Neural progenitor cell (in vitro differentiated cells): ENCODE measurements around the gene RETREG3. TPM values are rescaled to one million over a fixed set of nuclear protein-coding genes. Genes with fewer than 3 reads are reported as not detected.
"Not testable (repeated sequence)": the region's sequence is repeated elsewhere in the genome, so short reads cannot be mapped to it uniquely, and the experiment has no call there.

Source experiments
- DNase-seq: peaks from one replicate; pipeline ENCODE4 v3.0.0-alpha.2; 2016; ENCODE audit warnings: low spot score
- H2AFZ ChIP-seq: fragments of 200-600 bp; sonication (generic); replicated peaks from 2 replicates; pipeline ENCODE4 v1.6.1; 2016; ENCODE audit warnings: antibody characterized with exemption
- H3F3A ChIP-seq: fragments of 200-600 bp; sonication (generic); 2 replicates; pipeline ENCODE4 v1.6.1; 2016; ENCODE audit warnings: antibody characterized with exemption, low read depth
- H3K27ac ChIP-seq: fragments of 200-600 bp; sonication (generic); 2 replicates; pipeline ENCODE4 v1.5.1; 2016; ENCODE audit warnings: mild to moderate bottlenecking
- H3K27me3 ChIP-seq: fragments of 200-600 bp; sonication (generic); 2 replicates; pipeline ENCODE4 v1.6.1; 2016; ENCODE audit warnings: mild to moderate bottlenecking, moderate library complexity
- H3K36me3 ChIP-seq: fragments of 200-600 bp; sonication (generic); 2 replicates; pipeline ENCODE4 v1.5.1; 2016
- H3K4me1 ChIP-seq: fragments of 200-600 bp; sonication (generic); 2 replicates; pipeline ENCODE4 v1.6.1; 2016; ENCODE audit warnings: mixed run types
- H3K4me2 ChIP-seq: fragments of 200-600 bp; sonication (generic); 2 replicates; pipeline ENCODE4 v1.6.1; 2016
- H3K4me3 ChIP-seq: fragments of 200-600 bp; sonication (generic); 2 replicates; pipeline ENCODE4 v1.5.1; 2016
- H3K79me2 ChIP-seq: fragments of 200-600 bp; sonication (generic); 2 replicates; pipeline ENCODE4 v1.6.1; 2016; ENCODE audit warnings: low read depth
- H3K9ac ChIP-seq: fragments of 200-600 bp; sonication (generic); 2 replicates; pipeline ENCODE4 v1.6.1; 2016
- H3K9me3 ChIP-seq: fragments of 200-600 bp; sonication (generic); 2 replicates; pipeline ENCODE4 v1.5.1; 2016; ENCODE audit warnings: low read depth
- H4K20me1 ChIP-seq: fragments of 200-600 bp; sonication (generic); 2 replicates; pipeline ENCODE4 v1.6.1; 2016; ENCODE audit warnings: low read depth
- H3K27ac Mint-ChIP-seq: 3 replicates; pipeline ENCODE4 v1.8.0; 2021; ENCODE audit warnings: mixed read lengths
- H3K27me3 Mint-ChIP-seq: 2 replicates; pipeline ENCODE4 v1.8.0; 2022; ENCODE audit warnings: low read depth, mild to moderate bottlenecking, inconsistent platforms, moderate library complexity, mixed read lengths; ENCODE audit not compliant: insufficient read depth
- H3K36me3 Mint-ChIP-seq: 3 replicates; pipeline ENCODE4 v1.8.0; 2021; ENCODE audit warnings: mixed read lengths
- H3K4me1 Mint-ChIP-seq: 3 replicates; pipeline ENCODE4 v1.8.0; 2021; ENCODE audit warnings: mixed read lengths
- H3K4me3 Mint-ChIP-seq: 3 replicates; pipeline ENCODE4 v1.8.0; 2021; ENCODE audit warnings: mild to moderate bottlenecking, moderate library complexity, mixed read lengths
- H3K9me3 Mint-ChIP-seq: 3 replicates; pipeline ENCODE4 v1.8.0; 2020; ENCODE audit warnings: mixed read lengths
- CTCF ChIP-seq: fragments of 200-600 bp; sonication (generic); IDR thresholded peaks from 2 replicates; pipeline ENCODE4 v1.5.1; 2017; ENCODE audit warnings: antibody characterized with exemption, mild to moderate bottlenecking
- EZH2 ChIP-seq: fragments of 200-600 bp; sonication (generic); IDR thresholded peaks from 2 replicates; pipeline ENCODE4 v1.6.1; 2017; ENCODE audit warnings: antibody characterized with exemption, mild to moderate bottlenecking, moderate library complexity
- EZH2phosphoT487 ChIP-seq: fragments of 200-600 bp; sonication (generic); IDR thresholded peaks from 2 replicates; pipeline ENCODE4 v1.6.1; 2017; ENCODE audit warnings: antibody characterized with exemption
- total RNA-seq: library from RNA; depleted of rRNA; stranded (reverse); fragments of >200 nt; gene quantifications from 2 replicates; pipeline ENCODE4 v1.2.3, GENCODE V29; 2015; ENCODE audit warnings: low replicate concordance

RETREG3 gene
- total RNA-seq, 1 donor from 2014 or later, result 23.6 TPM

- TF ChIP-seq EZH2 (no peak), EZH2phosphoT487 (no peak), CTCF (no peak)
- H3K27ac Mint-ChIP-seq, result peak overlapping the region; percentile 83
- H3K9me3 ChIP-seq, result no peaks in the 10 kb centered on the region
- no peaks in the 10 kb centered on the region for H3K36me3 ChIP-seq
- H3K27me3 Mint-ChIP-seq, result no peaks in the 10 kb centered on the region
- peaks cover 4% of the 10 kb centered on the region for H4K20me1 ChIP-seq
- H3K4me3 Mint-ChIP-seq, result peak overlapping the region; percentile 93
- peak overlapping the region; percentile 71 for H3K9ac ChIP-seq
- H3K4me1 Mint-ChIP-seq, result peaks cover 22% of the 10 kb centered on the region
- H2AFZ ChIP-seq, result peak overlapping the region; percentile 92
- peaks cover 32% of the 10 kb centered on the region for H3F3A ChIP-seq
- no peaks in the 10 kb centered on the region for H3K9me3 Mint-ChIP-seq
- peaks cover 7% of the 10 kb centered on the region for H3K79me2 ChIP-seq
- peak overlapping the region; percentile 86 for H3K4me3 ChIP-seq
- no peaks in the 10 kb centered on the region for H3K36me3 Mint-ChIP-seq
- peak overlapping the region; percentile 66 for H3K27ac ChIP-seq
- peaks cover 16% of the 10 kb centered on the region for H3K4me1 ChIP-seq
- DNase-seq, result peak; percentile 95
- H3K27me3 ChIP-seq, result no peaks in the 10 kb centered on the region
- H3K4me2 ChIP-seq, result peak overlapping the region; percentile 82
Observed at GRCh38 chr17:42554250-42555121, 54.7 kb downstream of the RETREG3 start.

GRCh38 chr17:42553866-42554249 lies 55.3 kb downstream of the RETREG3 start:
- Mint-ChIP-seq H3K9me3 (no peaks in the 10 kb centered on the region), H3K4me1 (peaks cover 28% of the 10 kb centered on the region), H3K36me3 (no peaks in the 10 kb centered on the region), H3K27me3 (no peaks in the 10 kb centered on the region), H3K27ac (no peak overlapping the region), H3K4me3 (peak overlapping the region; percentile 93)
- Histone ChIP-seq H3K9ac (peak overlapping the region; percentile 71), H2AFZ (no peak overlapping the region), H3K27me3 (no peaks in the 10 kb centered on the region), H3K9me3 (no peaks in the 10 kb centered on the region), H3K27ac (no peak overlapping the region), H3K36me3 (no peaks in the 10 kb centered on the region), H4K20me1 (peaks cover 4% of the 10 kb centered on the region), H3K4me3 (peak overlapping the region; percentile 86), H3K4me2 (peak overlapping the region; percentile 82), H3F3A (peaks cover 38% of the 10 kb centered on the region), H3K79me2 (peaks cover 7% of the 10 kb centered on the region), H3K4me1 (peaks cover 20% of the 10 kb centered on the region)
- TF ChIP-seq EZH2phosphoT487, result no peak
- TF ChIP-seq CTCF, result no peak
- TF ChIP-seq EZH2, result no peak
- DNase-seq, result no peak

GRCh38 chr17:42553161-42553818 lies 55.9 kb downstream of the RETREG3 start:
- peak; percentile 28 for DNase-seq
- H3K4me2 ChIP-seq, result peak overlapping the region; percentile 82
- no peak overlapping the region for H3K27ac Mint-ChIP-seq

GRCh38 chr17:42552736-42553135 lies 56.4 kb downstream of the RETREG3 start, which contains the start of gene HSD17B1:
Gene HSD17B1 (plus strand): TSS chr17:42552923. CDS start chr17:42552934, 11 bp downstream.
- H3K4me3 ChIP-seq, result peak within 1 kb of the TSS; percentile 86
- H3K27ac Mint-ChIP-seq, H3K27me3 ChIP-seq, H3K9me3 Mint-ChIP-seq, H3K79me2 ChIP-seq, H2AFZ ChIP-seq, H3K36me3 ChIP-seq, H3K27ac ChIP-seq, H3K9me3 ChIP-seq, H4K20me1 ChIP-seq, H3K36me3 Mint-ChIP-seq, DNase-seq, H3K9ac ChIP-seq, H3K27me3 Mint-ChIP-seq: not testable (repeated sequence)
- peaks cover 47% of the 10 kb centered on the region for H3F3A ChIP-seq
- H3K4me2 ChIP-seq, result peak within 1 kb of the TSS; percentile 82
- peaks cover 22% of the 10 kb centered on the region for H3K4me1 ChIP-seq
- peak within 1 kb of the TSS; percentile 93 for H3K4me3 Mint-ChIP-seq
- H3K4me1 Mint-ChIP-seq, result peaks cover 29% of the 10 kb centered on the region

More at GRCh38 chr17:42553161-42553818, 55.9 kb downstream of the RETREG3 start:
- no peaks in the 10 kb centered on the region for H3K9me3 ChIP-seq
- no peaks in the 10 kb centered on the region for H3K27me3 ChIP-seq
- H3K4me3 Mint-ChIP-seq, result peak overlapping the region; percentile 93
- TF ChIP-seq EZH2phosphoT487 (no peak), EZH2 (no peak), CTCF (no peak)
- H4K20me1 ChIP-seq, result peaks cover 4% of the 10 kb centered on the region
- peaks cover 43% of the 10 kb centered on the region for H3F3A ChIP-seq
- H3K9ac ChIP-seq, result no peak overlapping the region
- peak overlapping the region; percentile 86 for H3K4me3 ChIP-seq
- H3K27ac ChIP-seq, result no peak overlapping the region
- H3K36me3 Mint-ChIP-seq, result no peaks in the 10 kb centered on the region
- peaks cover 29% of the 10 kb centered on the region for H3K4me1 Mint-ChIP-seq
- no peaks in the 10 kb centered on the region for H3K9me3 Mint-ChIP-seq
- no peaks in the 10 kb centered on the region for H3K36me3 ChIP-seq
- H3K79me2 ChIP-seq, result peaks cover 7% of the 10 kb centered on the region
- no peaks in the 10 kb centered on the region for H3K27me3 Mint-ChIP-seq
- peaks cover 22% of the 10 kb centered on the region for H3K4me1 ChIP-seq
- H2AFZ ChIP-seq, result no peak overlapping the region
